ENCODE results near the gene MAP1LC3C. TPM values are rescaled to one million over a fixed set of nuclear protein-coding genes. Genes with fewer than 3 reads are reported as not detected.

Gene MAP1LC3C
- total and polyA plus RNA-seq, 4 donors = 1.1 to 3.7 (median 1.5) TPM

GRCh38 chr1:242011894-242012660 lies 13.2 kb upstream of the MAP1LC3C start:
- H3K4me3 ChIP-seq (ENCODE audit: low read depth, low read length) = no peak overlapping the region
- no peaks in the 10 kb centered on the region for H3K9me3 ChIP-seq (ENCODE audit: control insufficient read depth, insufficient read depth, low read length)
- 67% methylated on average over 1 of the region's 5 CpGs for WGBS (ENCODE audit: insufficient coverage)
- no peaks in the 10 kb centered on the region for H3K27me3 ChIP-seq (ENCODE audit: control insufficient read depth, insufficient read depth, low read length)
- no peaks in the 10 kb centered on the region for H3K36me3 ChIP-seq (ENCODE audit: control insufficient read depth, insufficient read depth, low read length)
- DNase-seq (ENCODE audit: low read depth in 4 of 6, low spot score in 6 of 6) = peak in 1 of 6 donors; percentile 30
- no peak overlapping the region for H3K27ac ChIP-seq (ENCODE audit: low read depth, low read length)
- no peaks in the 10 kb centered on the region for H3K4me1 ChIP-seq (ENCODE audit: control insufficient read depth, insufficient read depth, low read length)

GRCh38 chr1:242008826-242009495 lies 10.1 kb upstream of the MAP1LC3C start:
- H3K27me3 ChIP-seq (ENCODE audit: control insufficient read depth, insufficient read depth, low read length) = no peaks in the 10 kb centered on the region
- H3K9me3 ChIP-seq (ENCODE audit: control insufficient read depth, insufficient read depth, low read length) = no peaks in the 10 kb centered on the region
- no peaks in the 10 kb centered on the region for H3K36me3 ChIP-seq (ENCODE audit: control insufficient read depth, insufficient read depth, low read length)
- 73% methylated on average over 2 of the region's 5 CpGs for WGBS (ENCODE audit: insufficient coverage)
- H3K4me1 ChIP-seq (ENCODE audit: control insufficient read depth, insufficient read depth, low read length) = no peaks in the 10 kb centered on the region
- DNase-seq (ENCODE audit: low read depth in 4 of 6, low spot score in 6 of 6) = peak in 2 of 6 donors; percentile 41 to 60
- H3K27ac ChIP-seq (ENCODE audit: low read depth, low read length) = no peak overlapping the region
- no peak overlapping the region for H3K4me3 ChIP-seq (ENCODE audit: low read depth, low read length)

- Histone ChIP-seq H3K4me1 (ENCODE audit: control insufficient read depth, insufficient read depth, low read length) (no peaks in the 10 kb centered on the region), H3K9me3 (ENCODE audit: control insufficient read depth, insufficient read depth, low read length) (no peaks in the 10 kb centered on the region), H3K27me3 (ENCODE audit: control insufficient read depth, insufficient read depth, low read length) (no peaks in the 10 kb centered on the region), H3K27ac (ENCODE audit: low read depth, low read length) (no peak overlapping the region), H3K4me3 (ENCODE audit: low read depth, low read length) (no peak overlapping the region), H3K36me3 (ENCODE audit: control insufficient read depth, insufficient read depth, low read length) (no peaks in the 10 kb centered on the region)
- peak in 1 of 6 donors; percentile 8 for DNase-seq (ENCODE audit: low read depth in 4 of 6, low spot score in 6 of 6)
- WGBS (ENCODE audit: insufficient coverage) = no CpG with 5 or more reads among the region's 3 CpGs
Observed at GRCh38 chr1:242006976-242007375, 8.1 kb upstream of the MAP1LC3C start.

- Histone ChIP-seq H3K27ac (ENCODE audit: low read depth, low read length) (no peak overlapping the region), H3K9me3 (ENCODE audit: control insufficient read depth, insufficient read depth, low read length) (no peaks in the 10 kb centered on the region), H3K4me3 (ENCODE audit: low read depth, low read length) (no peak overlapping the region), H3K4me1 (ENCODE audit: control insufficient read depth, insufficient read depth, low read length) (no peaks in the 10 kb centered on the region), H3K27me3 (ENCODE audit: control insufficient read depth, insufficient read depth, low read length) (no peaks in the 10 kb centered on the region), H3K36me3 (ENCODE audit: control insufficient read depth, insufficient read depth, low read length) (no peaks in the 10 kb centered on the region)
- DNase-seq (ENCODE audit: low read depth in 4 of 6, low spot score in 6 of 6) = no peak
- no CpG with 5 or more reads among the region's 5 CpGs for WGBS (ENCODE audit: insufficient coverage)
Observed at GRCh38 chr1:242005866-242006535, 7.1 kb upstream of the MAP1LC3C start.

- Histone ChIP-seq H3K4me3 (ENCODE audit: low read depth, low read length) (no peak overlapping the region), H3K4me1 (ENCODE audit: control insufficient read depth, insufficient read depth, low read length) (no peaks in the 10 kb centered on the region), H3K36me3 (ENCODE audit: control insufficient read depth, insufficient read depth, low read length) (no peaks in the 10 kb centered on the region), H3K9me3 (ENCODE audit: control insufficient read depth, insufficient read depth, low read length) (no peaks in the 10 kb centered on the region), H3K27me3 (ENCODE audit: control insufficient read depth, insufficient read depth, low read length) (no peaks in the 10 kb centered on the region), H3K27ac (ENCODE audit: low read depth, low read length) (no peak overlapping the region)
- no peak for DNase-seq (ENCODE audit: low read depth in 4 of 6, low spot score in 6 of 6)
- 95% methylated on average over 4 of the region's 5 CpGs for WGBS (ENCODE audit: insufficient coverage)
Observed at GRCh38 chr1:242004751-242005495, 6.0 kb upstream of the MAP1LC3C start.

- no peak overlapping the region for H3K4me3 ChIP-seq (ENCODE audit: low read depth, low read length)
- no peaks in the 10 kb centered on the region for H3K9me3 ChIP-seq (ENCODE audit: control insufficient read depth, insufficient read depth, low read length)
- WGBS (ENCODE audit: insufficient coverage) = 88% methylated on average over 3 of the region's 4 CpGs
- H3K4me1 ChIP-seq (ENCODE audit: control insufficient read depth, insufficient read depth, low read length) = peaks cover 9% of the 10 kb centered on the region
- H3K27me3 ChIP-seq (ENCODE audit: control insufficient read depth, insufficient read depth, low read length) = no peaks in the 10 kb centered on the region
- no peaks in the 10 kb centered on the region for H3K36me3 ChIP-seq (ENCODE audit: control insufficient read depth, insufficient read depth, low read length)
- DNase-seq (ENCODE audit: low read depth in 4 of 6, low spot score in 6 of 6) = no peak
- H3K27ac ChIP-seq (ENCODE audit: low read depth, low read length) = no peak overlapping the region
Observed at GRCh38 chr1:242002510-242002909, 3.6 kb upstream of the MAP1LC3C start.

- 82% methylated on average over 3 of the region's 5 CpGs for WGBS (ENCODE audit: insufficient coverage)
- DNase-seq (ENCODE audit: low read depth in 4 of 6, low spot score in 6 of 6) = no peak
- Histone ChIP-seq H3K9me3 (ENCODE audit: control insufficient read depth, insufficient read depth, low read length) (no peaks in the 10 kb centered on the region), H3K27me3 (ENCODE audit: control insufficient read depth, insufficient read depth, low read length) (no peaks in the 10 kb centered on the region), H3K4me3 (ENCODE audit: low read depth, low read length) (no peak overlapping the region), H3K36me3 (ENCODE audit: control insufficient read depth, insufficient read depth, low read length) (no peaks in the 10 kb centered on the region), H3K27ac (ENCODE audit: low read depth, low read length) (no peak overlapping the region), H3K4me1 (ENCODE audit: control insufficient read depth, insufficient read depth, low read length) (peaks cover 9% of the 10 kb centered on the region)
Observed at GRCh38 chr1:242002072-242002471, 3.2 kb upstream of the MAP1LC3C start.

GRCh38 chr1:242000434-242000833 lies 1.5 kb upstream of the MAP1LC3C start:
- Histone ChIP-seq H3K4me3 (ENCODE audit: low read depth, low read length) (no peak overlapping the region), H3K27me3 (ENCODE audit: control insufficient read depth, insufficient read depth, low read length) (no peaks in the 10 kb centered on the region), H3K36me3 (ENCODE audit: control insufficient read depth, insufficient read depth, low read length) (no peaks in the 10 kb centered on the region), H3K27ac (ENCODE audit: low read depth, low read length) (no peak overlapping the region), H3K9me3 (ENCODE audit: control insufficient read depth, insufficient read depth, low read length) (no peaks in the 10 kb centered on the region), H3K4me1 (ENCODE audit: control insufficient read depth, insufficient read depth, low read length) (peaks cover 9% of the 10 kb centered on the region)
- DNase-seq (ENCODE audit: low read depth in 4 of 6, low spot score in 6 of 6) = no peak
- 94% methylated on average over 2 of the region's 7 CpGs for WGBS (ENCODE audit: insufficient coverage)

GRCh38 chr1:241998412-241998921 lies 431 bp downstream of the MAP1LC3C start:
- 5% methylated on average over 12 of the region's 20 CpGs for WGBS (ENCODE audit: insufficient coverage)
- Histone ChIP-seq H3K27ac (ENCODE audit: low read depth, low read length) (no peak overlapping the region), H3K9me3 (ENCODE audit: control insufficient read depth, insufficient read depth, low read length) (no peaks in the 10 kb centered on the region), H3K4me3 (ENCODE audit: low read depth, low read length) (peak overlapping the region; percentile 28), H3K4me1 (ENCODE audit: control insufficient read depth, insufficient read depth, low read length) (peaks cover 9% of the 10 kb centered on the region), H3K27me3 (ENCODE audit: control insufficient read depth, insufficient read depth, low read length) (no peaks in the 10 kb centered on the region), H3K36me3 (ENCODE audit: control insufficient read depth, insufficient read depth, low read length) (no peaks in the 10 kb centered on the region)
- peak in 4 of 6 donors; percentile 23 to 75 (median 52) for DNase-seq (ENCODE audit: low read depth in 4 of 6, low spot score in 6 of 6)
